Mononuclear cell (primary cell): ENCODE measurements around the gene PEX11G. TPM values are rescaled to one million over a fixed set of nuclear protein-coding genes. Genes with fewer than 3 reads are reported as not detected.

Source experiments
- H3K27me3 ChIP-seq: 2 replicates; pipeline ENCODE4 v1.6.0; 2011; ENCODE audit warnings: low read length, control low read depth; ENCODE audit not compliant: insufficient read depth
- H3K4me1 ChIP-seq: 2 replicates; pipeline ENCODE4 v1.5.1; 2011; ENCODE audit warnings: mild to moderate bottlenecking, low read length, control low read depth; ENCODE audit not compliant: insufficient read depth
- H3K4me3 ChIP-seq: 2 replicates; pipeline ENCODE4 v1.5.1; 2011; ENCODE audit warnings: mild to moderate bottlenecking, low read length, moderate library complexity
- H3K9me3 ChIP-seq: 2 replicates; pipeline ENCODE4 v1.5.1; 2011; ENCODE audit warnings: low read depth, mild to moderate bottlenecking, control low read depth, low read length
- total RNA-seq: library from RNA; depleted of rRNA; stranded (reverse); fragments of >200 nt; gene quantifications from one replicate; pipeline ENCODE4 v1.2.3, GENCODE V29; 2012

The PEX11G gene
- total RNA-seq, 1 donor, result 0.21 TPM

- Histone ChIP-seq H3K4me1 (peaks cover 23% of the 10 kb centered on the region), H3K4me3 (no peak overlapping the region), H3K9me3 (no peaks in the 10 kb centered on the region), H3K27me3 (no peaks in the 10 kb centered on the region)
Observed at GRCh38 chr19:7524992-7525739, 36.3 kb upstream of the PEX11G start.

GRCh38 chr19:7524523-7524922 is 35.7 kb upstream of the PEX11G start:
- Histone ChIP-seq H3K27me3 (no peaks in the 10 kb centered on the region), H3K4me1 (peaks cover 23% of the 10 kb centered on the region), H3K9me3 (no peaks in the 10 kb centered on the region), H3K4me3 (no peak overlapping the region)

GRCh38 chr19:7522923-7523667 is 34.3 kb upstream of the PEX11G start:
- no peaks in the 10 kb centered on the region for H3K27me3 ChIP-seq
- peaks cover 23% of the 10 kb centered on the region for H3K4me1 ChIP-seq
- no peaks in the 10 kb centered on the region for H3K9me3 ChIP-seq
- peak overlapping the region; percentile 54 for H3K4me3 ChIP-seq

- no peaks in the 10 kb centered on the region for H3K9me3 ChIP-seq
- H3K27me3 ChIP-seq, result no peaks in the 10 kb centered on the region
- H3K4me1 ChIP-seq, result peaks cover 18% of the 10 kb centered on the region
- peak within 1 kb of the TSS; percentile 54 for H3K4me3 ChIP-seq
Observed at GRCh38 chr19:7522072-7522922, 33.5 kb upstream of the PEX11G start, which contains the start of gene MCOLN1. Gene MCOLN1 (plus strand): TSS chr19:7522624. CDS start chr19:7522751, 127 bp downstream.

GRCh38 chr19:7521551-7522071 is 32.8 kb upstream of the PEX11G start:
- Histone ChIP-seq H3K4me1 (peaks cover 21% of the 10 kb centered on the region), H3K27me3 (peaks cover 5% of the 10 kb centered on the region), H3K4me3 (no peak overlapping the region), H3K9me3 (no peaks in the 10 kb centered on the region)

GRCh38 chr19:7520131-7521051 is 31.6 kb upstream of the PEX11G start:
- Histone ChIP-seq H3K27me3 (peaks cover 5% of the 10 kb centered on the region), H3K9me3 (no peaks in the 10 kb centered on the region), H3K4me1 (peaks cover 25% of the 10 kb centered on the region), H3K4me3 (no peak overlapping the region)

- no peaks in the 10 kb centered on the region for H3K9me3 ChIP-seq
- H3K27me3 ChIP-seq, result peaks cover 5% of the 10 kb centered on the region
- no peak overlapping the region for H3K4me3 ChIP-seq
- H3K4me1 ChIP-seq, result peaks cover 25% of the 10 kb centered on the region
Observed at GRCh38 chr19:7519361-7520130, 30.7 kb upstream of the PEX11G start.

- no peaks in the 10 kb centered on the region for H3K9me3 ChIP-seq
- H3K4me1 ChIP-seq, result peaks cover 9% of the 10 kb centered on the region
- H3K27me3 ChIP-seq, result peaks cover 8% of the 10 kb centered on the region
- no peak overlapping the region for H3K4me3 ChIP-seq
Observed at GRCh38 chr19:7516878-7517277, 28.0 kb upstream of the PEX11G start.

GRCh38 chr19:7516333-7516732 is 27.5 kb upstream of the PEX11G start:
- peaks cover 7% of the 10 kb centered on the region for H3K4me1 ChIP-seq
- no peaks in the 10 kb centered on the region for H3K9me3 ChIP-seq
- H3K4me3 ChIP-seq, result no peak overlapping the region
- H3K27me3 ChIP-seq, result peaks cover 8% of the 10 kb centered on the region

GRCh38 chr19:7515645-7516151 is 26.9 kb upstream of the PEX11G start, which contains the start of gene ZNF358:
Gene ZNF358 (plus strand): TSS chr19:7516103. CDS start chr19:7519243, 3,140 bp downstream.
- Histone ChIP-seq H3K4me1 (peaks cover 7% of the 10 kb centered on the region), H3K4me3 (no peak within 1 kb of the TSS), H3K27me3 (peaks cover 8% of the 10 kb centered on the region), H3K9me3 (no peaks in the 10 kb centered on the region)

GRCh38 chr19:7515110-7515644 is 26.3 kb upstream of the PEX11G start:
- Histone ChIP-seq H3K4me1 (peaks cover 7% of the 10 kb centered on the region), H3K9me3 (no peaks in the 10 kb centered on the region), H3K4me3 (no peak overlapping the region), H3K27me3 (peaks cover 8% of the 10 kb centered on the region)

- Histone ChIP-seq H3K9me3 (no peaks in the 10 kb centered on the region), H3K27me3 (peaks cover 8% of the 10 kb centered on the region), H3K4me3 (no peak overlapping the region), H3K4me1 (peaks cover 7% of the 10 kb centered on the region)
Observed at GRCh38 chr19:7513809-7514642, 25.2 kb upstream of the PEX11G start.
